Endothelial cell (in vitro differentiated cells): ENCODE data around the gene CACNA1B. TPM values are rescaled to one million over a fixed set of nuclear protein-coding genes. Genes with fewer than 3 reads are reported as not detected.
A peak's percentile ranks its signal among the peaks of the same experiment; 100 is the strongest.
"Not testable (repeated sequence)": the region's sequence is repeated elsewhere in the genome, so short reads cannot be mapped to it uniquely, and the experiment has no call there.

ENCODE experiments used
- DNase-seq: peaks from one replicate; pipeline ENCODE4 v3.0.0; 2021; ENCODE audit warnings: low spot score
- H3K27ac Mint-ChIP-seq: one replicate; pipeline ENCODE4 v1.8.0; 2021; ENCODE audit warnings: mixed read lengths, inconsistent platforms; ENCODE audit not compliant: unreplicated experiment
- H3K27me3 Mint-ChIP-seq: one replicate; pipeline ENCODE4 v1.8.0; 2021; ENCODE audit warnings: mild to moderate bottlenecking, moderate library complexity, mixed read lengths, inconsistent platforms; ENCODE audit not compliant: unreplicated experiment
- H3K36me3 Mint-ChIP-seq: one replicate; pipeline ENCODE4 v1.8.0; 2021; ENCODE audit warnings: mild to moderate bottlenecking, low read depth, mixed read lengths, inconsistent platforms; ENCODE audit not compliant: unreplicated experiment
- H3K4me1 Mint-ChIP-seq: one replicate; pipeline ENCODE4 v1.8.0; 2021; ENCODE audit warnings: mild to moderate bottlenecking, mixed read lengths, inconsistent platforms; ENCODE audit not compliant: unreplicated experiment
- H3K4me3 Mint-ChIP-seq: one replicate; pipeline ENCODE4 v1.8.0; 2021; ENCODE audit warnings: mild to moderate bottlenecking, mixed read lengths, inconsistent platforms; ENCODE audit not compliant: unreplicated experiment
- H3K9me3 Mint-ChIP-seq: one replicate; pipeline ENCODE4 v1.8.0; 2021; ENCODE audit warnings: mixed read lengths, inconsistent platforms; ENCODE audit not compliant: unreplicated experiment
- CTCF ChIP-seq: fragments of 200-600 bp; sonication (generic); IDR thresholded peaks from one replicate; pipeline ENCODE4 v1.5.0; 2021; ENCODE audit warnings: antibody characterized with exemption; ENCODE audit not compliant: unreplicated experiment
- microRNA-seq: library from miRNA; unstranded; fragments of <30 nt; microRNA quantifications from one replicate; pipeline ENCODE4, GENCODE V29; 2020; ENCODE audit not compliant: unreplicated experiment
- total RNA-seq: library from RNA; stranded (reverse); fragmentation: NEBNext Ultra II Directional; extraction: Animal tissue kit (Norgen Biotek cat#: 25700); gene quantifications from one replicate; pipeline ENCODE4 v1.2.1, GENCODE V29; 2021; ENCODE audit not compliant: unreplicated experiment

CACNA1B gene
- total RNA-seq, 1 donor from 2014 or later = 2.0 TPM

- H3K36me3 Mint-ChIP-seq, H3K9me3 Mint-ChIP-seq, H3K4me1 Mint-ChIP-seq, H3K27me3 Mint-ChIP-seq, H3K27ac Mint-ChIP-seq, H3K4me3 Mint-ChIP-seq: not testable (repeated sequence)
- peak; percentile 79 for TF ChIP-seq CTCF
- peak; percentile 81 for DNase-seq
Observed at GRCh38 chr9:138147556-138147955, 270.0 kb downstream of the CACNA1B start.

- peak; percentile 90 for TF ChIP-seq CTCF
- DNase-seq = peak; percentile 43
Observed at GRCh38 chr9:138149672-138150656, 272.4 kb downstream of the CACNA1B start.

DNA sequence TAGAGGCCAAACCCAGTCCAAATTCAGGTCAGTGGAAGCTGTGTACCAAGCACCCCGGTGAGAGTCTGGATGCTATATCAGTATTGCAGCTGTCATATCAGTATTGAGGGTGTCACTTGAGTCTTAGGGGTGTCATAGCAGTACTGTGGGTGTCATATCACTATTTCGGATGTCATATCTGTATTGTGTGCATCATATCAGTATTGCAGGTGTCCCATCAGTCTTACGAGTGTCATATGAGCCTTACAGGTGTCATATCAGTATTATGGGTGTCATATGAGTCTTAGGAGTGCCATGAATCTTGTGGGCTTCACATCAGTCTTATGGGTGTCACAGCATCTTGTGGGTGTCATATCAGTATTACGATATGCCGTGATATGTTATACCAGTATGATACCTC lies 278.2 kb downstream of the CACNA1B start:
- H3K4me1 Mint-ChIP-seq, H3K27me3 Mint-ChIP-seq, H3K4me3 Mint-ChIP-seq, DNase-seq, H3K9me3 Mint-ChIP-seq, H3K27ac Mint-ChIP-seq, H3K36me3 Mint-ChIP-seq: not testable (repeated sequence)

More at GRCh38 chr9:138149672-138150656, 272.4 kb downstream of the CACNA1B start:
- not testable (repeated sequence) for H3K36me3 Mint-ChIP-seq, H3K27ac Mint-ChIP-seq, H3K9me3 Mint-ChIP-seq, H3K4me1 Mint-ChIP-seq, H3K27me3 Mint-ChIP-seq
- H3K4me3 Mint-ChIP-seq = peak overlapping the region; percentile 98

GRCh38 chr9:138166793-138167192 lies 289.2 kb downstream of the CACNA1B start:
- H3K27me3 Mint-ChIP-seq, H3K4me3 Mint-ChIP-seq, H3K36me3 Mint-ChIP-seq, H3K4me1 Mint-ChIP-seq, H3K9me3 Mint-ChIP-seq, H3K27ac Mint-ChIP-seq, DNase-seq: not testable (repeated sequence)

Small RNA genes lying within 50 kb of the gene (microRNA-seq; reads per million reads assigned to microRNA genes)
- gene MIR602 = 1.1 reads per million, percentile 14 among the genes with 10 or more reads in this experiment
